Fibroblast of pulmonary artery (primary cell): ENCODE data around the gene HTRA3.
"Not testable (repeated sequence)": the region's sequence is repeated elsewhere in the genome, so short reads cannot be mapped to it uniquely, and the experiment has no call there.

Experiments used
- DNase-seq: peaks from one replicate; pipeline ENCODE4 v3.0.0-alpha.2; 2010; ENCODE audit warnings: low read depth
- H3K4me3 ChIP-seq: replicated peaks from 2 replicates; pipeline ENCODE4 v1.5.1; 2011; ENCODE audit warnings: low read depth, mild to moderate bottlenecking, control low read depth, low read length, moderate library complexity
- TF ChIP-seq, protein P1 (sequence below): IDR thresholded peaks from 2 replicates; pipeline ENCODE4 v1.5.1; 2011; ENCODE audit warnings: mild to moderate bottlenecking, control low read depth, low read length, inconsistent platforms; ENCODE audit errors: missing control alignments

HTRA3 gene

GRCh38 chr4:8334786-8335460, 65.4 kb downstream of the HTRA3 start:
- TF ChIP-seq, protein P1, sequence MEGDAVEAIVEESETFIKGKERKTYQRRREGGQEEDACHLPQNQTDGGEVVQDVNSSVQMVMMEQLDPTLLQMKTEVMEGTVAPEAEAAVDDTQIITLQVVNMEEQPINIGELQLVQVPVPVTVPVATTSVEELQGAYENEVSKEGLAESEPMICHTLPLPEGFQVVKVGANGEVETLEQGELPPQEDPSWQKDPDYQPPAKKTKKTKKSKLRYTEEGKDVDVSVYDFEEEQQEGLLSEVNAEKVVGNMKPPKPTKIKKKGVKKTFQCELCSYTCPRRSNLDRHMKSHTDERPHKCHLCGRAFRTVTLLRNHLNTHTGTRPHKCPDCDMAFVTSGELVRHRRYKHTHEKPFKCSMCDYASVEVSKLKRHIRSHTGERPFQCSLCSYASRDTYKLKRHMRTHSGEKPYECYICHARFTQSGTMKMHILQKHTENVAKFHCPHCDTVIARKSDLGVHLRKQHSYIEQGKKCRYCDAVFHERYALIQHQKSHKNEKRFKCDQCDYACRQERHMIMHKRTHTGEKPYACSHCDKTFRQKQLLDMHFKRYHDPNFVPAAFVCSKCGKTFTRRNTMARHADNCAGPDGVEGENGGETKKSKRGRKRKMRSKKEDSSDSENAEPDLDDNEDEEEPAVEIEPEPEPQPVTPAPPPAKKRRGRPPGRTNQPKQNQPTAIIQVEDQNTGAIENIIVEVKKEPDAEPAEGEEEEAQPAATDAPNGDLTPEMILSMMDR, result no peak
- no peak for DNase-seq
- H3K4me3 ChIP-seq, result no peak overlapping the region

- no peak for DNase-seq
- H3K4me3 ChIP-seq, result no peak overlapping the region
- TF ChIP-seq, protein P1, result no peak
Measured at GRCh38 chr4:8335848-8336247, 66.3 kb downstream of the HTRA3 start.

GRCh38 chr4:8336412-8337075, 67.0 kb downstream of the HTRA3 start:
- H3K4me3 ChIP-seq, result no peak overlapping the region
- peak; percentile 41 for DNase-seq

GRCh38 chr4:8338351-8338961, 68.9 kb downstream of the HTRA3 start:
- TF ChIP-seq, protein P1, result no peak
- DNase-seq, result no peak
- H3K4me3 ChIP-seq, result no peak overlapping the region

More at GRCh38 chr4:8336412-8337075, 67.0 kb downstream of the HTRA3 start:
- TF ChIP-seq, protein P1, result no peak

- no peak overlapping the region for H3K4me3 ChIP-seq
- TF ChIP-seq, protein P1, result no peak
- DNase-seq, result peak; percentile 25
Measured at GRCh38 chr4:8340781-8341241, 71.3 kb downstream of the HTRA3 start.

DNA sequence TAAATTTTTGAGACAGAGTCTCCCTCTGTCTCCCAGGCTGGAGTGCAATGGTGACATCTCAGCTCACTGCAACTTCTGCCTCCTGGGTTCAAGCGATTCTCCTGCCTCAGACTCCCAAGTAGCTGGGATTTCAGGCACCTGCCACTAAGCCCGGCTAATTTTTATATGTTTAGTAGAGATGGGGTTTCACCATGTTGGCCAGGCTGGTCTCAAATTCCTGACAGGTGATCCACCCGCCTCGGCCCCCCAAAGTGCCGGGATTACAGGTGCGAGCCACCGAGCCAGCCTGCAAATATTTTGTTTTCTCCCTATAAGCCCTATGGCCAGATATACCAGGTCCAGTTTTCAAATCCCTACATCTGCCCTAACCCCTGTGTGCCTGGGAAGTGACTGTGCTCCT, 71.7 kb downstream of the HTRA3 start:
- H3K4me3 ChIP-seq, DNase-seq: not testable (repeated sequence)

GRCh38 chr4:8341691-8342090, 72.1 kb downstream of the HTRA3 start:
- DNase-seq, result peak; percentile 37
- TF ChIP-seq, protein P1, result no peak
- H3K4me3 ChIP-seq, result no peak overlapping the region
